Keratinocyte (primary cell): ENCODE data around the gene FIZ1. TPM values are rescaled to one million over a fixed set of nuclear protein-coding genes. Genes with fewer than 3 reads are reported as not detected.

Source experiments
- DNase-seq: peaks from one replicate; pipeline ENCODE4 v3.0.0-alpha.2; 2011; ENCODE audit warnings: low read depth, missing footprints, low spot score
- FAIRE-seq: peaks from 2 replicates; lab custom pipeline; 2011; peaks lifted over from hg19 to GRCh38; lab: Jason Lieb, UNC
- H2AFZ ChIP-seq: 2 replicates; pipeline ENCODE4 v1.6.0; 2012; ENCODE audit warnings: low read length, control low read depth, inconsistent platforms; ENCODE audit not compliant: control insufficient read depth
- H3K27ac ChIP-seq: 2 replicates; pipeline ENCODE4 v1.5.1; 2011; ENCODE audit warnings: low read length; ENCODE audit not compliant: control insufficient read depth, insufficient read depth
- H3K27me3 ChIP-seq: 3 replicates; pipeline ENCODE4 v1.6.0; 2011; ENCODE audit warnings: low read length; ENCODE audit not compliant: control insufficient read depth, insufficient read depth; ENCODE audit errors: extremely low read depth
- H3K36me3 ChIP-seq, 2 experiments: 2 replicates in 1 of 2; 3 replicates in 1 of 2; pipeline ENCODE4 v1.5.1; 2011; ENCODE audit warnings: low read length in 2 of 2, mild to moderate bottlenecking in 1 of 2; ENCODE audit not compliant: control insufficient read depth in 2 of 2, insufficient read depth in 2 of 2; ENCODE audit errors: extremely low read depth in 1 of 2
- H3K4me1 ChIP-seq: 3 replicates; pipeline ENCODE4 v1.5.1; 2011; ENCODE audit warnings: low read length; ENCODE audit not compliant: control insufficient read depth, insufficient read depth; ENCODE audit errors: extremely low read depth
- H3K4me2 ChIP-seq: 3 replicates; pipeline ENCODE4 v1.6.0; 2011; ENCODE audit warnings: low read depth, low read length; ENCODE audit not compliant: control insufficient read depth, insufficient read depth; ENCODE audit errors: extremely low read depth
- H3K4me3 ChIP-seq, 3 experiments: fragments of 200-600 bp in 1 of 3; sonication (generic) in 1 of 3; 2 replicates in 2 of 3; 3 replicates in 1 of 3; pipeline ENCODE4 v1.5.1; 2011 to 2016; ENCODE audit warnings: low read length in 3 of 3, mild to moderate bottlenecking in 3 of 3, control low read depth in 2 of 3, inconsistent platforms in 1 of 3, low read depth in 1 of 3, mixed read lengths in 1 of 3, mixed run types in 1 of 3, moderate library complexity in 1 of 3; ENCODE audit not compliant: control insufficient read depth in 2 of 3, insufficient read depth in 2 of 3; ENCODE audit errors: extremely low read depth in 1 of 3
- H3K79me2 ChIP-seq: 2 replicates; pipeline ENCODE4 v1.6.0; 2012; ENCODE audit warnings: low read length; ENCODE audit not compliant: control insufficient read depth, insufficient read depth
- H3K9ac ChIP-seq: 3 replicates; pipeline ENCODE4 v1.6.0; 2011; ENCODE audit warnings: low read length; ENCODE audit not compliant: control insufficient read depth, insufficient read depth; ENCODE audit errors: extremely low read depth
- H3K9me1 ChIP-seq: 3 replicates; pipeline ENCODE4 v1.6.0; 2011; ENCODE audit warnings: low read length; ENCODE audit not compliant: control insufficient read depth, insufficient read depth; ENCODE audit errors: extremely low read depth
- H3K9me3 ChIP-seq: 2 replicates; pipeline ENCODE4 v1.5.1; 2012; ENCODE audit warnings: low read depth, low read length; ENCODE audit not compliant: control insufficient read depth
- H4K20me1 ChIP-seq: 3 replicates; pipeline ENCODE4 v1.6.0; 2011; ENCODE audit warnings: low read length; ENCODE audit not compliant: control insufficient read depth, insufficient read depth; ENCODE audit errors: extremely low read depth
- CTCF ChIP-seq, 3 experiments: IDR thresholded peaks in 1 of 3; conservative IDR thresholded peaks in 1 of 3; optimal IDR thresholded peaks in 1 of 3; 2 replicates in 2 of 3; 3 replicates in 1 of 3; pipeline versions ENCODE3 to v1.5.1; 2011; ENCODE audit warnings: low read length in 3 of 3, mild to moderate bottlenecking in 3 of 3, moderate library complexity in 2 of 3, control low read depth in 1 of 3, inconsistent platforms in 1 of 3; ENCODE audit not compliant: insufficient read depth in 2 of 3; ENCODE audit errors: extremely low read depth in 1 of 3
- EZH2 ChIP-seq: IDR thresholded peaks from one replicate; pipeline ENCODE4 v1.6.1; 2012; ENCODE audit warnings: inconsistent platforms, mild to moderate bottlenecking, low read length, moderate library complexity
- dilution Hi-C: fragments of 300-500 bp; cut with MboI; formaldehyde crosslinking; loops from one replicate; pipeline ENCODE4 v1.7.0; 2020; ENCODE audit warnings: low sequenced_read_pairs; ENCODE audit not compliant: extremely low pct_ligation_motif_present
- polyA plus RNA-seq, 5 experiments: library from polyadenylated mRNA; depleted of rRNA in 3 of 5; stranded (reverse) in 3 of 5; stranded (forward) in 1 of 5; unstranded in 1 of 5; fragments of >200 nt; gene quantifications; 1 replicate in 1 of 5; 2 replicates in 3 of 5; 3 replicates in 1 of 5; pipeline versions ENCODE4 v1.2.1 to v1.2.3, GENCODE V29; 2011 to 2012; ENCODE audit warnings: missing spikeins in 2 of 5, low read depth in 1 of 5, low replicate concordance in 1 of 5

FIZ1 gene
- polyA plus RNA-seq, 1 donor (not counting 4 experiments of a cell fraction or from before 2014, with no cell fraction given), result 2.7 TPM

DNA sequence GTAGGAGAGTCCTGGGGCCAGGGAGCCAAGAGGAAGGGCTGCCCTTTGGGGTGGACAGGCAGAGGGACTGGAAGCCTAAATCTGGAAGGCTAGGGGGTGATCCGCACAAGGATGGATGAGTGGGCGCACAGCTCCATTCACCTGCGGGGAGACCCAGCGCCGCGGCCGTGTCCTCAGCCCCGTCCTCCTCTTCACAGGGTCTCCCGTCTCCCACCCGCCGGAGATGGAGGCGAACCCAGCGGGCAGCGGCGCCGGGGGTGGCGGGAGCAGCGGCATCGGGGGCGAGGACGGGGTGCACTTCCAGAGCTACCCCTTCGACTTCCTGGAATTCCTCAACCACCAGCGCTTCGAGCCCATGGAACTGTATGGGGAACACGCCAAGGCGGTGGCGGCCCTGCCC lies 14.1 kb upstream of the FIZ1 start:
- H3K9ac ChIP-seq, result no peak overlapping the region
- no peaks in the 10 kb centered on the region for H3K9me1 ChIP-seq
- H3K27me3 ChIP-seq, result no peaks in the 10 kb centered on the region
- dilution Hi-C loops, result no loop called here
- H3K9me3 ChIP-seq, result no peaks in the 10 kb centered on the region
- H2AFZ ChIP-seq, result no peak overlapping the region
- H3K4me3 ChIP-seq, result no peak overlapping the region
- DNase-seq, result no peak
- no peak overlapping the region for H3K4me2 ChIP-seq
- peaks cover 37% of the 10 kb centered on the region for H3K79me2 ChIP-seq
- no peak overlapping the region for H3K27ac ChIP-seq
- TF ChIP-seq CTCF (optimal IDR thresholded peaks at IDR 0.05 in 1 of 3, IDR thresholded peaks at IDR 0.05 in 1 of 3, conservative IDR thresholded peaks at IDR 0.05 in 1 of 3; ENCODE audit: extremely low read depth in 1 of 3, insufficient read depth in 2 of 3, low read length in 3 of 3) (no peak), EZH2 (no peak)
- FAIRE-seq, result no peak
- H4K20me1 ChIP-seq, result no peaks in the 10 kb centered on the region
- no peaks in the 10 kb centered on the region for H3K4me1 ChIP-seq
- H3K36me3 ChIP-seq, result peaks cover 9 to 15% of the 10 kb centered on the region in 2 experiments

GRCh38 chr19:55611983-55612645 lies 12.8 kb upstream of the FIZ1 start:
- H2AFZ ChIP-seq, result no peak overlapping the region
- H3K79me2 ChIP-seq, result peaks cover 47% of the 10 kb centered on the region
- H3K4me3 ChIP-seq, result no peak overlapping the region
- H3K27me3 ChIP-seq, result no peaks in the 10 kb centered on the region
- H3K36me3 ChIP-seq, result peaks cover 5 to 16% of the 10 kb centered on the region in 2 experiments
- no peak overlapping the region for H3K9ac ChIP-seq
- no peaks in the 10 kb centered on the region for H3K4me1 ChIP-seq
- TF ChIP-seq EZH2 (no peak), CTCF (optimal IDR thresholded peaks at IDR 0.05 in 1 of 3, IDR thresholded peaks at IDR 0.05 in 1 of 3, conservative IDR thresholded peaks at IDR 0.05 in 1 of 3; ENCODE audit: extremely low read depth in 1 of 3, insufficient read depth in 2 of 3, low read length in 3 of 3) (no peak)
- dilution Hi-C loops, result no loop called here
- no peak overlapping the region for H3K27ac ChIP-seq
- no peaks in the 10 kb centered on the region for H3K9me1 ChIP-seq
- no peak overlapping the region for H3K4me2 ChIP-seq
- no peaks in the 10 kb centered on the region for H3K9me3 ChIP-seq
- FAIRE-seq (no peak), DNase-seq (no peak)
- H4K20me1 ChIP-seq, result no peaks in the 10 kb centered on the region
